HepG2 (cell line): ENCODE measurements around the gene PREX1. TPM values are rescaled to one million over a fixed set of nuclear protein-coding genes. Genes with fewer than 3 reads are reported as not detected.

ENCODE experiments used
- DPF2 ChIP-seq: sonication (generic); formaldehyde crosslinking; IDR thresholded peaks from 2 replicates; pipeline ENCODE4 v1.4.0; 2020; ENCODE audit warnings: mild to moderate bottlenecking, low read depth, missing genetic modification reagents, borderline replicate concordance
- HMG20A ChIP-seq: IDR thresholded peaks from 2 replicates; pipeline ENCODE4 v1.6.1; 2016; ENCODE audit warnings: borderline replicate concordance
- KDM4B ChIP-seq: sonication (generic); formaldehyde crosslinking; IDR thresholded peaks from 2 replicates; pipeline ENCODE4 v1.4.0; 2020; ENCODE audit warnings: missing genetic modification reagents
- MLLT10 ChIP-seq: sonication (generic); formaldehyde crosslinking; IDR thresholded peaks from 2 replicates; pipeline ENCODE4 v1.4.0; 2020; ENCODE audit warnings: missing genetic modification reagents
- PCBP1 ChIP-seq: fragments of 200-400 bp; formaldehyde crosslinking; IDR thresholded peaks from 2 replicates; pipeline ENCODE4 v1.6.1; 2017; ENCODE audit warnings: mild to moderate bottlenecking, low read depth, low read length, borderline replicate concordance
- RBM39 ChIP-seq: fragments of 200-400 bp; formaldehyde crosslinking; IDR thresholded peaks from one replicate; pipeline ENCODE4 v1.6.1; 2018; ENCODE audit warnings: antibody characterized with exemption, mild to moderate bottlenecking, low read depth, low read length; ENCODE audit not compliant: poor library complexity, severe bottlenecking
- RFX3 ChIP-seq: IDR thresholded peaks from 2 replicates; pipeline ENCODE4 v1.6.1; 2016; ENCODE audit warnings: missing biosample characterization, missing genetic modification reagents
- RFXANK ChIP-seq: IDR thresholded peaks from 2 replicates; pipeline ENCODE4 v1.6.1; 2016
- SRSF1 ChIP-seq: fragments of 200-400 bp; formaldehyde crosslinking; optimal IDR thresholded peaks from 2 replicates; pipeline ENCODE3; 2017; ENCODE audit warnings: mild to moderate bottlenecking, low read depth, low read length, moderate library complexity
- TCF7L2 ChIP-seq: IDR thresholded peaks from 2 replicates; pipeline ENCODE4 v1.6.1; 2011; ENCODE audit warnings: mild to moderate bottlenecking, low read depth, low read length, moderate library complexity
- TOE1 ChIP-seq: sonication (generic); formaldehyde crosslinking; IDR thresholded peaks from 2 replicates; pipeline ENCODE4 v1.4.0; 2020; ENCODE audit warnings: mild to moderate bottlenecking, missing genetic modification reagents
- YY1 ChIP-seq: IDR thresholded peaks from 2 replicates; pipeline ENCODE4 v1.6.1; 2011; ENCODE audit warnings: low read length, low read depth, moderate library complexity, mild to moderate bottlenecking; ENCODE audit not compliant: insufficient read depth, insufficient replicate concordance
- ZBED4 ChIP-seq: sonication (generic); formaldehyde crosslinking; IDR thresholded peaks from 2 replicates; pipeline ENCODE4 v1.4.0; 2020; ENCODE audit warnings: missing genetic modification reagents, borderline replicate concordance
- ZFP1 ChIP-seq: IDR thresholded peaks from 2 replicates; pipeline ENCODE4 v1.6.1; 2016
- ZFP36L2 ChIP-seq: sonication (generic); formaldehyde crosslinking; IDR thresholded peaks from 2 replicates; pipeline ENCODE4 v1.4.0; 2020; ENCODE audit warnings: missing genetic modification reagents
- ZNF20 ChIP-seq: sonication (generic); formaldehyde crosslinking; IDR thresholded peaks from 2 replicates; pipeline ENCODE4 v1.4.0; 2020; ENCODE audit warnings: mild to moderate bottlenecking, moderate library complexity, missing genetic modification reagents
- ZNF282 ChIP-seq: fragments of 450-650 bp; IDR thresholded peaks from 2 replicates; pipeline ENCODE4 v1.6.1; 2018; ENCODE audit not compliant: partially characterized antibody
- ZNF550 ChIP-seq: sonication (generic); formaldehyde crosslinking; IDR thresholded peaks from 2 replicates; pipeline ENCODE4 v1.4.0; 2020; ENCODE audit warnings: mild to moderate bottlenecking, missing genetic modification reagents, borderline replicate concordance
- ZNF563 ChIP-seq: sonication (generic); formaldehyde crosslinking; IDR thresholded peaks from 2 replicates; pipeline ENCODE4 v1.8.0; 2022; ENCODE audit warnings: mild to moderate bottlenecking, moderate library complexity, missing genetic modification reagents
- ZNF703 ChIP-seq: sonication (generic); formaldehyde crosslinking; IDR thresholded peaks from 2 replicates; pipeline ENCODE4 v1.5.1; 2020; ENCODE audit warnings: missing genetic modification reagents, mild to moderate bottlenecking, moderate library complexity, borderline replicate concordance
- ZNF780A ChIP-seq: sonication (generic); formaldehyde crosslinking; IDR thresholded peaks from 2 replicates; pipeline ENCODE4 v1.8.0; 2022; ENCODE audit warnings: mild to moderate bottlenecking, missing genetic modification reagents, moderate library complexity
- polyA plus RNA-seq, 8 experiments: library from polyadenylated mRNA; depleted of rRNA in 3 of 8; stranded (reverse) in 7 of 8; unstranded in 1 of 8; fragments of >200 nt; fragmentation: Illumina TruSeq in 4 of 8; extraction: Trizol in 4 of 8; gene quantifications; 2 replicates each; pipeline versions ENCODE4 v1.2.1 to v1.2.3, GENCODE V29; 2011 to 2016; ENCODE audit warnings: low read depth in 4 of 8, missing spikeins in 1 of 8, mixed read lengths in 1 of 8; ENCODE audit not compliant: insufficient read depth in 1 of 8
- total RNA-seq, 5 experiments: library from RNA; depleted of rRNA; stranded (reverse); fragments of >200 nt; fragmentation: Illumina TruSeq; extraction: Trizol; gene quantifications; 2 replicates each; pipeline ENCODE4 v1.2.3, GENCODE V29; 2016; ENCODE audit warnings: low read depth in 1 of 5
- TF ChIP-seq, protein P1 (sequence below): sonication (generic); formaldehyde crosslinking; IDR thresholded peaks from 2 replicates; pipeline ENCODE4 v1.5.0; 2020; ENCODE audit warnings: mild to moderate bottlenecking, missing genetic modification reagents
- TF ChIP-seq, protein P2 (sequence below): sonication (generic); formaldehyde crosslinking; IDR thresholded peaks from 2 replicates; pipeline ENCODE4 v1.5.1; 2020; ENCODE audit warnings: missing genetic modification reagents, mild to moderate bottlenecking, borderline replicate concordance

Gene PREX1
- total and polyA plus RNA-seq, 2 of the 13 experiments (the other 11 are each of a cell fraction or from before 2014, with no cell fraction given), result 0.02 to 0.04 TPM

GRCh38 chr20:48597521-48598302 is 230.1 kb downstream of the PREX1 start (continued):
- TF ChIP-seq ZBED4 (CRISPR knock-in tag) (no peak), RFX3 (no peak), DPF2 (CRISPR knock-in tag) (no peak), HMG20A (CRISPR knock-in tag) (no peak), SRSF1 (no peak), YY1 (no peak), ZNF780A (0 out of 2 replicates have a peak, but pooled peaks have one; percentile 26), TOE1 (no peak), RBM39 (no peak), RFXANK (no peak), ZFP1 (no peak), TCF7L2 (no peak), MLLT10 (CRISPR knock-in tag) (no peak), ZNF563 (CRISPR knock-in tag) (no peak), PCBP1 (no peak), ZNF20 (no peak), KDM4B (CRISPR knock-in tag) (no peak), ZFP36L2 (no peak), ZNF282 (no peak), ZNF550 (no peak), ZNF703 (CRISPR knock-in tag) (no peak)
- TF ChIP-seq, protein P1, sequence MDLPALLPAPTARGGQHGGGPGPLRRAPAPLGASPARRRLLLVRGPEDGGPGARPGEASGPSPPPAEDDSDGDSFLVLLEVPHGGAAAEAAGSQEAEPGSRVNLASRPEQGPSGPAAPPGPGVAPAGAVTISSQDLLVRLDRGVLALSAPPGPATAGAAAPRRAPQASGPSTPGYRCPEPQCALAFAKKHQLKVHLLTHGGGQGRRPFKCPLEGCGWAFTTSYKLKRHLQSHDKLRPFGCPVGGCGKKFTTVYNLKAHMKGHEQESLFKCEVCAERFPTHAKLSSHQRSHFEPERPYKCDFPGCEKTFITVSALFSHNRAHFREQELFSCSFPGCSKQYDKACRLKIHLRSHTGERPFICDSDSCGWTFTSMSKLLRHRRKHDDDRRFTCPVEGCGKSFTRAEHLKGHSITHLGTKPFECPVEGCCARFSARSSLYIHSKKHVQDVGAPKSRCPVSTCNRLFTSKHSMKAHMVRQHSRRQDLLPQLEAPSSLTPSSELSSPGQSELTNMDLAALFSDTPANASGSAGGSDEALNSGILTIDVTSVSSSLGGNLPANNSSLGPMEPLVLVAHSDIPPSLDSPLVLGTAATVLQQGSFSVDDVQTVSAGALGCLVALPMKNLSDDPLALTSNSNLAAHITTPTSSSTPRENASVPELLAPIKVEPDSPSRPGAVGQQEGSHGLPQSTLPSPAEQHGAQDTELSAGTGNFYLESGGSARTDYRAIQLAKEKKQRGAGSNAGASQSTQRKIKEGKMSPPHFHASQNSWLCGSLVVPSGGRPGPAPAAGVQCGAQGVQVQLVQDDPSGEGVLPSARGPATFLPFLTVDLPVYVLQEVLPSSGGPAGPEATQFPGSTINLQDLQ (CRISPR knock-in tag), result no peak
- TF ChIP-seq, protein P2, sequence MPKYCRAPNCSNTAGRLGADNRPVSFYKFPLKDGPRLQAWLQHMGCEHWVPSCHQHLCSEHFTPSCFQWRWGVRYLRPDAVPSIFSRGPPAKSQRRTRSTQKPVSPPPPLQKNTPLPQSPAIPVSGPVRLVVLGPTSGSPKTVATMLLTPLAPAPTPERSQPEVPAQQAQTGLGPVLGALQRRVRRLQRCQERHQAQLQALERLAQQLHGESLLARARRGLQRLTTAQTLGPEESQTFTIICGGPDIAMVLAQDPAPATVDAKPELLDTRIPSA (CRISPR knock-in tag), result no peak
